MCF 10A (cell line): ENCODE results near the gene QSOX1. TPM values are rescaled to one million over a fixed set of nuclear protein-coding genes. Genes with fewer than 3 reads are reported as not detected.
A peak's percentile ranks its signal among the peaks of the same experiment; 100 is the strongest.

Source experiments
- BruUV-seq: library from RNA; stranded (reverse); fragments of 400-500 nt; replicated peaks from 2 replicates; lab custom pipeline; 2021; lab: Mats Ljungman, UMichigan
- CTCF ChIA-PET: fragments of 300-600 bp; sonication (Branson Sonifier 250); formaldehyde crosslinking; extraction: SDS; loops from one replicate; lab custom pipeline; 2021; ENCODE audit warnings: antibody characterized with exemption, inconsistent platforms; lab: Yijun Ruan, JAX
- POLR2A ChIA-PET: fragments of 300-600, 350-650 bp; sonication (Branson Sonifier 250); formaldehyde crosslinking; extraction: SDS; loops from one replicate; lab custom pipeline; 2020; ENCODE audit warnings: antibody characterized with exemption, inconsistent platforms; lab: Yijun Ruan, JAX
- DNase-seq: peaks from one replicate; pipeline ENCODE4 v3.0.0-alpha.2; 2018; ENCODE audit not compliant: unreplicated experiment
- H3K27ac Mint-ChIP-seq: one replicate; pipeline ENCODE4 v1.8.0; 2022; ENCODE audit warnings: mild to moderate bottlenecking, low read depth, mixed read lengths; ENCODE audit not compliant: unreplicated experiment
- H3K27me3 Mint-ChIP-seq: one replicate; pipeline ENCODE4 v1.8.0; 2022; ENCODE audit warnings: mixed read lengths; ENCODE audit not compliant: insufficient read depth, unreplicated experiment
- H3K36me3 Mint-ChIP-seq: one replicate; pipeline ENCODE4 v1.8.0; 2022; ENCODE audit warnings: mild to moderate bottlenecking, moderate library complexity, mixed read lengths; ENCODE audit not compliant: insufficient read depth, unreplicated experiment
- H3K4me1 Mint-ChIP-seq: one replicate; pipeline ENCODE4 v1.8.0; 2022; ENCODE audit warnings: mixed read lengths; ENCODE audit not compliant: insufficient read depth, unreplicated experiment
- H3K4me3 Mint-ChIP-seq: one replicate; pipeline ENCODE4 v1.8.0; 2022; ENCODE audit warnings: mild to moderate bottlenecking, moderate library complexity, mixed read lengths; ENCODE audit not compliant: unreplicated experiment
- H3K9me3 Mint-ChIP-seq: one replicate; pipeline ENCODE4 v1.8.0; 2022; ENCODE audit warnings: mixed read lengths; ENCODE audit not compliant: unreplicated experiment
- CTCF ChIP-seq: fragments of 200-600 bp; IDR thresholded peaks from one replicate; pipeline ENCODE4 v1.8.0; 2022; ENCODE audit warnings: antibody characterized with exemption, mild to moderate bottlenecking; ENCODE audit not compliant: unreplicated experiment
- intact Hi-C: fragments of 100-400 bp; cut with micrococcal nuclease; formaldehyde crosslinking; loops from 2 replicates; pipeline ENCODE4 v1.14.1; 2022
- total RNA-seq: library from RNA; stranded (reverse); gene quantifications from 2 replicates; pipeline ENCODE4 v1.2.3, GENCODE V29; 2022

QSOX1 gene
- total RNA-seq, 1 experiment from 2014 or later = 309 TPM

- Mint-ChIP-seq H3K27me3 (no peaks in the 10 kb centered on the region), H3K27ac (no peak overlapping the region), H3K4me3 (no peak overlapping the region), H3K9me3 (no peaks in the 10 kb centered on the region), H3K36me3 (peaks cover 11% of the 10 kb centered on the region), H3K4me1 (peaks cover 28% of the 10 kb centered on the region)
- no peak for TF ChIP-seq CTCF
- DNase-seq = no peak
- ChIA-PET CTCF (interaction anchor here (0.6 to 11.0 kb wide), 10 partner anchors 11 to 463 kb away, joined by 3 to 174 read pairs (median 6); no protein-coding TSS in a partner anchor), POLR2A (interaction anchor here (0.5 to 0.6 kb wide), 2 partner anchors 16 to 102 kb away, joined by 3 read pairs; no protein-coding TSS in a partner anchor)
- BruUV-seq = no TSS peak
- intact Hi-C loops = loop anchor here (2.0 to 5.0 kb wide), 3 partner anchors 142 to 287 kb away; partner anchors contain the start of gene TOR1AIP1
Measured at GRCh38 chr1:180169640-180170195, 15.0 kb downstream of the QSOX1 start.

- no peak overlapping the region for H3K4me3 Mint-ChIP-seq
- H3K4me1 Mint-ChIP-seq = peaks cover 24% of the 10 kb centered on the region
- intact Hi-C loops = no loop called here
- H3K27ac Mint-ChIP-seq = peak overlapping the region; percentile 17
- peaks cover 11% of the 10 kb centered on the region for H3K36me3 Mint-ChIP-seq
- no TSS peak for BruUV-seq
- DNase-seq = no peak
- POLR2A ChIA-PET = interaction anchor here (0.5 to 1.1 kb wide), 4 partner anchors 15 to 241 kb away, joined by 3 read pairs; no protein-coding TSS in a partner anchor
- CTCF ChIA-PET = interaction anchor here (0.5 to 11.0 kb wide), 12 partner anchors 10 to 782 kb away, joined by 3 to 174 read pairs (median 4); no protein-coding TSS in a partner anchor
- no peaks in the 10 kb centered on the region for H3K27me3 Mint-ChIP-seq
- TF ChIP-seq CTCF = no peak
- H3K9me3 Mint-ChIP-seq = no peaks in the 10 kb centered on the region
Measured at GRCh38 chr1:180170546-180171151, 16.0 kb downstream of the QSOX1 start.

GRCh38 chr1:180171691-180172090 lies 17.0 kb downstream of the QSOX1 start:
- BruUV-seq = no TSS peak
- Mint-ChIP-seq H3K4me3 (no peak overlapping the region), H3K36me3 (peaks cover 11% of the 10 kb centered on the region), H3K4me1 (peaks cover 17% of the 10 kb centered on the region), H3K27me3 (no peaks in the 10 kb centered on the region), H3K9me3 (no peaks in the 10 kb centered on the region), H3K27ac (no peak overlapping the region)
- POLR2A ChIA-PET = interaction anchor here (1.1 kb wide), 1 partner anchor 16 kb away, joined by 3 read pairs; no protein-coding TSS in a partner anchor
- CTCF ChIA-PET = interaction anchor here (0.6 to 11.0 kb wide), 7 partner anchors 9 to 1194 kb away, joined by 3 to 174 read pairs (median 4); no protein-coding TSS in a partner anchor
- intact Hi-C loops = no loop called here
- no peak for DNase-seq
- no peak for TF ChIP-seq CTCF

- Mint-ChIP-seq H3K27ac (no peak overlapping the region), H3K36me3 (peaks cover 13% of the 10 kb centered on the region), H3K4me1 (peaks cover 9% of the 10 kb centered on the region), H3K9me3 (no peaks in the 10 kb centered on the region), H3K27me3 (no peaks in the 10 kb centered on the region), H3K4me3 (no peak overlapping the region)
- no peak for DNase-seq
- no peak for TF ChIP-seq CTCF
- ChIA-PET POLR2A (no interaction called here), CTCF (interaction anchor here (0.6 to 1.0 kb wide), 2 partner anchors 8 to 81 kb away, joined by 3 to 5 read pairs; no protein-coding TSS in a partner anchor)
- no TSS peak for BruUV-seq
- intact Hi-C loops = no loop called here
Measured at GRCh38 chr1:180173451-180173850, 18.8 kb downstream of the QSOX1 start.
